ENCODE data around the gene CREB3L2. TPM values are rescaled to one million over a fixed set of nuclear protein-coding genes. Genes with fewer than 3 reads are reported as not detected.
"Not testable (repeated sequence)": the region's sequence is repeated elsewhere in the genome, so short reads cannot be mapped to it uniquely, and the experiment has no call there.

The CREB3L2 gene, protein sequence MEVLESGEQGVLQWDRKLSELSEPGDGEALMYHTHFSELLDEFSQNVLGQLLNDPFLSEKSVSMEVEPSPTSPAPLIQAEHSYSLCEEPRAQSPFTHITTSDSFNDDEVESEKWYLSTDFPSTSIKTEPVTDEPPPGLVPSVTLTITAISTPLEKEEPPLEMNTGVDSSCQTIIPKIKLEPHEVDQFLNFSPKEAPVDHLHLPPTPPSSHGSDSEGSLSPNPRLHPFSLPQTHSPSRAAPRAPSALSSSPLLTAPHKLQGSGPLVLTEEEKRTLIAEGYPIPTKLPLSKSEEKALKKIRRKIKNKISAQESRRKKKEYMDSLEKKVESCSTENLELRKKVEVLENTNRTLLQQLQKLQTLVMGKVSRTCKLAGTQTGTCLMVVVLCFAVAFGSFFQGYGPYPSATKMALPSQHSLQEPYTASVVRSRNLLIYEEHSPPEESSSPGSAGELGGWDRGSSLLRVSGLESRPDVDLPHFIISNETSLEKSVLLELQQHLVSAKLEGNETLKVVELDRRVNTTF
- total RNA-seq: 10 to 100 TPM; 41.5 to 80.1 TPM
- long read RNA-seq, full-length matches to known transcripts: 2 of 28 reads
- long read RNA-seq, partial matches to known transcripts: 1 of 28 reads
- long read RNA-seq, other reads (novel, unspliced or antisense): 25 of 28 reads

GRCh38 chr7:138001529-138002095, at the start of gene CREB3L2:
Gene CREB3L2, minus strand, starts transcription at chr7:138002086. Its CDS starts 381 bp downstream, at chr7:138001705.
- DNase-seq (peak; percentile 71), ATAC-seq (peak; percentile 48 to 72)
- intact Hi-C loops (cut with DNase I): loop anchor here in 1 of 2 donors (5.0 kb wide), 1 partner anchor 344 kb away; no protein-coding TSS in a partner anchor

DNA sequence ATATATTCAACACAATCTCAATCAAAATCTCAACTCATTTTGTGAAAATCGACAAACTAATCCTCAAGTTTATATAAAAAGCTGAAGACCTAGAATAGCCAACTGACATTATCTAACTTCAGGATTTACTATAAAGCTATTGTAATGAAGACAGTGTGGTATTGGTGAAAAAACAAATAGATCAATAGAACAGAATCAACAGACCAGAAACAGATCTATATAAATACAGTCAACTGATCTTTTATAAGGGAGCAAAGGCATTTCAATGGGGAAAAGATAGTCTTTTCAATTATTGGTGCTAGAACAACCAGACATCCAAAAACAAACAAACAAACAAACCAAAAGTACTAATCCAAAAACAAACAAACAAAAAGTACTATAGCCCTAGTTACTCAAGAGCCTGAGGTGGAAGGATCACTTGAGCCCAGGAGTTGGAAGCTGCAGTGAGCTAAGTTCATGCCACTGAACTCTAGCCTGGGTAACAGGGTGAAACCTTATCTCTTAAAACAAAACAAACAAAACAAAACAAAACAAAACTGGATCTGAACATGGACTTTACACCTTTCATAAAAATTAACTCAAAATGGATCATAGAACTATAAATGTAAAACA, 47.7 kb upstream of the CREB3L2 start:
- ATAC-seq: no peak
- no peak for DNase-seq
- intact Hi-C loops (cut with DNase I): no loop called here

- ATAC-seq (no peak), DNase-seq (no peak)
- intact Hi-C loops (cut with DNase I): no loop called here
Measured at GRCh38 chr7:138047907-138048306, 46.0 kb upstream of the CREB3L2 start.

- DNase-seq: no peak
- ATAC-seq: no peak
- intact Hi-C loops (cut with DNase I): no loop called here
Measured at GRCh38 chr7:138044897-138045296, 43.0 kb upstream of the CREB3L2 start.

GRCh38 chr7:138040063-138040462, 38.2 kb upstream of the CREB3L2 start:
- intact Hi-C loops (cut with DNase I); ATAC-seq; DNase-seq: not testable (repeated sequence)

- ATAC-seq: no peak
Measured at GRCh38 chr7:138036135-138036534, 34.2 kb upstream of the CREB3L2 start.

DNA sequence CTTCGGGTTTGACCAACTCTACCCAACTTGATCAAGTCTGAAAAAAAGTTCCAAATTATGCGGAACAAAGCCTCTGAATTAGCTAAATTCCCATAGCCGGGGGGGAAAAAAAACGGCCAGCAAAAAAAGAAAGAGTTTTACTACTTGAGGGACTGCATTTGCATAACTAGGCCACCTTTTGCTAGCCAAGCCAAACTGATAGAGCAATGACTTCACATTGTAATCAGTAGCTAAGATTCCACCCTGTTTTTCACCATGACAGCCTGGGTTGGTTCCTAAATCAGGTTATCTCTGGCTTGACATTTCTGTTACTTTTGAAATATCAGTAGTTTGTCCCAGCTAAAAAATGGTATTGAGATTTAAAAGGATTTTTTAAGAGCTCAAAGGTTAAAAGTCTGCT, 31.4 kb upstream of the CREB3L2 start:
- intact Hi-C loops (cut with DNase I): no loop called here

More at GRCh38 chr7:138036135-138036534, 34.2 kb upstream of the CREB3L2 start:
- intact Hi-C loops (cut with DNase I): no loop called here
- DNase-seq: no peak

GRCh38 chr7:138032770-138033169, 30.9 kb upstream of the CREB3L2 start:
- no peak for ATAC-seq
- intact Hi-C loops (cut with DNase I): no loop called here
- DNase-seq: no peak

More for the DNA sequence above, 31.4 kb upstream of the CREB3L2 start:
- DNase-seq (no peak), ATAC-seq (no peak)

DNA sequence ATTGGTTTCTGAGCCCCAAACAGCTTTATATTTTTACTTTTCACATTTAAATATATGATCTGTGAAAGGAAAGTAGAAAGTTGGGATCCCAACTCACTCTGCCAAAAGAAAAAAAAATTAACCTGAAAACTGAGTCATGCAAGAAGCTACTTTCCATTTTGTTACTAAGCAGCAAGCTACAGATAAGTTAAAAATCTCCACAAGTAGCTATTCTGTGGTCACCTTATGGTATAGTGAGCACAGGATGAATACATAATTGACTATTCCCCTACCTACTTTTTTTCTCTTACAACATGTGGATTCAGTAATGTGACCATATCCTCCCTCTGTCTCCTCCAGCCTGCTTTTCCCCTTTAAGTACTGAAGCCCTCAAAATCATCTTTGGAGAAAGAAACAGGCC, 30.3 kb upstream of the CREB3L2 start:
- DNase-seq: no peak
- intact Hi-C loops (cut with DNase I): no loop called here
- no peak for ATAC-seq

- ATAC-seq: no peak
- intact Hi-C loops (cut with DNase I): no loop called here
Measured at GRCh38 chr7:138030679-138031351, 28.9 kb upstream of the CREB3L2 start.

DNA sequence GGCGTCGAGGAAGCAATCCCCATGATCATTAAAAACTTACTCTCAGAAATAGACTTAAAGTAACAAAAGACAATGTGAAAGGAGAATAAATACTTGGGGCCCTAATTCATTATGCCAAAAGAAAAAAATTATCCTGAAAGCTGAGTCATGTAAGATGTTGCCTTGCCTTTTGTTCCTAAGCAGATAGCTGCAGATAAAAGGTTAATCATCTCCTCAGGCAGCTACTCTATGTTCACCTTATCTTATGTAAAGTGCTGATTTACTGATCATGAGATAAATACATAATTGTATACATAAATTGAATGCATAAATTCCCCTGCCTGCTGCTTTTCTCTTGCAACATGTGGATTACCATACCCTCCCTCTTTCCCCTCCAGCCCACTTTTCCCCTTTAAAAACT, 28.1 kb upstream of the CREB3L2 start:
- intact Hi-C loops (cut with DNase I): no loop called here
- no peak for DNase-seq
- no peak for ATAC-seq

More at GRCh38 chr7:138030679-138031351, 28.9 kb upstream of the CREB3L2 start:
- no peak for DNase-seq

GRCh38 chr7:138029126-138029525, 27.2 kb upstream of the CREB3L2 start:
- DNase-seq: no peak
- intact Hi-C loops (cut with DNase I): no loop called here
- no peak for ATAC-seq

DNA sequence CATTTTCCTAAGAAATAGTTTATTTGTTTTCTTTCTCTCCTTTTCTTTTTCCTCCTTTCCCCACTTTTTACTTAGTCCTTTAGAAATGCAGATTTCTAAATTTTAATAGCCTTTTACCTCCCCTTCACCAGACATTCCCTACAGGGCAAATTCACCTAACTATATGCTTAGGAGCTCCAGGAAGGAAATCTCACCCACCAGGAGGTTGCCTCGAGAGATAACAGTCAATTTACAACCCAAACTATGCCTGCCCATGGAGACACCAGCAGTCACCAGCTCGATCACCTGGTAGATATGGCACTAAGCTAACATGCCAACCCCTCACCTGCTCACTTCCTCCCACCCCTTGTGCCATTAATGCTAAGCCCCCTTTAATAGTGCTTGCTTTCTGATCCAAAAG, 25.2 kb upstream of the CREB3L2 start:
- no peak for ATAC-seq
- no peak for DNase-seq
- intact Hi-C loops (cut with DNase I): no loop called here

- DNase-seq (no peak), ATAC-seq (no peak)
- intact Hi-C loops (cut with DNase I): no loop called here
Measured at GRCh38 chr7:138025215-138026186, 23.6 kb upstream of the CREB3L2 start.

DNA sequence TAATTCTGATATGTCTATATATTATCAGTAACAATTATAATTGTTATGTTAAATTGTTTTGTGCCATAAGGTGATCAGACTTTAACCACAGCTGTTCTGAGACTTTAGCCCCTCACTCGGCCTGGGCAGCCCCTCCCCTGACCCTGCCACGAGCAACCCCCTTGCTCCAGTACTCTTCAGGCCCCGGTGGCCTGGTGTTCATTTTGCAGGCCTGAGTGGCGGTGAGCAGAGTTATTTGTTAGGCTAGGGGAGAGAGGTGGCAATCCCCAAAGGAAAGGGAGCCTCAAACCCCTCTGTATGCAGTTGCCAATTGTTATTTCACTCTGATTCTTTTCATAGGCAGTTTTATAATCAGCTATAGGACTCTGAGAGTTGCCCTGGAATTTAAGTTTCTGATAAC, 22.9 kb upstream of the CREB3L2 start:
- ATAC-seq: no peak
- intact Hi-C loops (cut with DNase I): no loop called here
- no peak for DNase-seq

GRCh38 chr7:138024343-138024691, 22.4 kb upstream of the CREB3L2 start:
- no peak for ATAC-seq
- DNase-seq: no peak
- intact Hi-C loops (cut with DNase I): no loop called here

DNA sequence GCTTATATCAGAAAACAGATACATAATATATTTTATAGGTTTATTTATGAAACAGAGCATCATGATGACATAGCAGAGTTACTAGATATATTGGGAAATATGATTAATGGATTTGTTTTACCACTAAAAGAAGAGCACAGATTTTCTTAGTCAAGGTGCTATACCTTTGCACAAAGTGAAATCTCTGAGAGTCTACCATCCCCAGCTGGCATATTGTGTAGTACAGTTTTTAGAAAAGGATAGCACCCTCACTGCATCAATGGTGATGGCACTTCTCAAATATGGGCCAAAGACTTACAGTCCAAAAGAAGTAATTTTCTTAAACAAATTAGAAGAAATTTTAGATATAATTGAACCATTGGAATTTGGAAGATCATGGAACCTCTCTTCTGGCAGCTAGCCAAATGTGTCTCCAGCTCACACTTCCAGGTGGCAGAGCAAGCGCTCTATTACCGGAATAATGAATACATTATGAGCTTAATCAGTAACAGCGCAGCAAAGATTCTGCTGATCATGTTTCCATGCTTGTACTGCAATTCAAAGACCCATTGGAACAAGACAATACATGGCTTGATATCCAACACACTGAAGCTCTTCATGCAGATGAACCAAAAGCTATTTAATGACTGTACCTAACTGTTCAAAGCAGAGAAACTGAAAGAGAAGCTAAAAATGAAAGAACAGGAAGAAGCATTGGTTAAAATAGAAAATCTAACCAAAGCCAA, 21.9 kb upstream of the CREB3L2 start:
- intact Hi-C loops (cut with DNase I): no loop called here
- no peak for ATAC-seq
- DNase-seq: no peak

DNA sequence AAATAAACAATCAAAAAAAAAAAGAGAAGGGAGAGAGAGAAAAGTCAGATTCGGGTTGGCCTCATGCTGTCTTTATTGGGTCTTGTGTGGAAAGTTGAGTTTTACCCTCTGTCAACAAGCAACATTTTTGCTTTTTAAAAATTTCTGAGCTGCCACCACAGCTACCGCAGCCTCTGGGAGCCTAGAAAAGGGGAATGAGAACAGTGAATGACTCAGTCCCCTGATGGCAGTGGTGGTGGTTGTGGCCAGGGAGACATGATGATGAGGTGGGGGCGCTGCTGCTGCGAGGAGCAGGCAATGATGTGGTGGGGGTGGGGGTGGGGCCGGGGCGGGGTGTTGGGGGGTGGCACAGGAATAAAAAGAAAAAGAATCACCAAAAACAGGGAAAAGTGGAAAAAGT, 20.0 kb upstream of the CREB3L2 start:
- DNase-seq (no peak), ATAC-seq (no peak)
- intact Hi-C loops (cut with DNase I): no loop called here
